Endothelial cell of umbilical vein (primary cell): ENCODE measurements around the gene MBLAC2. TPM values are rescaled to one million over a fixed set of nuclear protein-coding genes. Genes with fewer than 3 reads are reported as not detected.

Experiments used
- BruUV-seq: library from RNA; stranded (reverse); fragments of 400-500 nt; replicated peaks from 2 replicates; lab custom pipeline; 2021; lab: Mats Ljungman, UMichigan
- CTCF ChIA-PET: fragments of 300-600, 350-600 bp; sonication (Branson Sonifier 250); formaldehyde crosslinking; loops from one replicate; lab custom pipeline; 2021; ENCODE audit warnings: antibody characterized with exemption, inconsistent platforms; lab: Charles Lee
- POLR2A ChIA-PET: fragments of 300-600, 350-600 bp; sonication (Branson Sonifier 250); formaldehyde crosslinking; loops from one replicate; lab custom pipeline; 2021; ENCODE audit warnings: antibody characterized with exemption, inconsistent platforms; lab: Charles Lee
- DNase-seq: peaks from one replicate; pipeline ENCODE4 v3.0.0-alpha.2; 2011; ENCODE audit warnings: low read depth, low spot score
- FAIRE-seq: peaks from 2 replicates; lab custom pipeline; 2011; peaks lifted over from hg19 to GRCh38; lab: Jason Lieb, UNC
- H2AFZ ChIP-seq: 2 replicates; pipeline ENCODE4 v1.6.0; 2012; ENCODE audit warnings: low read depth, low read length, control low read depth, inconsistent platforms
- H3K27ac ChIP-seq: 2 replicates; pipeline ENCODE4 v1.5.1; 2011; ENCODE audit warnings: low read depth, mild to moderate bottlenecking, control low read depth, low read length, moderate library complexity; ENCODE audit not compliant: insufficient read depth
- H3K27me3 ChIP-seq, 2 experiments: 2 replicates each; pipeline versions ENCODE4 v1.6.0 to v1.6.1; 2011; ENCODE audit warnings: low read length in 2 of 2, mixed read lengths in 1 of 2; ENCODE audit not compliant: control insufficient read depth in 2 of 2, insufficient read depth in 2 of 2
- H3K36me3 ChIP-seq, 2 experiments: 2 replicates in 1 of 2; 3 replicates in 1 of 2; pipeline ENCODE4 v1.5.1; 2011; ENCODE audit warnings: low read length in 2 of 2, mild to moderate bottlenecking in 1 of 2, moderate library complexity in 1 of 2; ENCODE audit not compliant: control insufficient read depth in 2 of 2, insufficient read depth in 2 of 2; ENCODE audit errors: extremely low read depth in 1 of 2
- H3K4me1 ChIP-seq: 3 replicates; pipeline ENCODE4 v1.5.1; 2011; ENCODE audit warnings: mild to moderate bottlenecking, low read length; ENCODE audit not compliant: control insufficient read depth, insufficient read depth; ENCODE audit errors: extremely low read depth
- H3K4me2 ChIP-seq: 2 replicates; pipeline ENCODE4 v1.6.1; 2011; ENCODE audit warnings: low read length, control low read depth, mixed read lengths; ENCODE audit not compliant: insufficient read depth
- H3K4me3 ChIP-seq, 3 experiments: fragments of 200-600 bp in 1 of 3; sonication (generic), shearing (Covaris generic) in 1 of 3; replicated peaks in 1 of 3; 2 replicates each; pipeline ENCODE4 v1.5.1; 2011 to 2016; ENCODE audit warnings: control low read depth in 3 of 3, low read length in 3 of 3, mild to moderate bottlenecking in 2 of 3, inconsistent platforms in 1 of 3, low read depth in 1 of 3, moderate library complexity in 1 of 3; ENCODE audit not compliant: insufficient read depth in 1 of 3
- H3K79me2 ChIP-seq: 2 replicates; pipeline ENCODE4 v1.6.0; 2012; ENCODE audit warnings: low read length, inconsistent platforms; ENCODE audit not compliant: control insufficient read depth, insufficient read depth
- H3K9ac ChIP-seq: replicated peaks from 2 replicates; pipeline ENCODE3; 2011; ENCODE audit warnings: low read length, control low read depth; ENCODE audit not compliant: insufficient read depth; ENCODE audit errors: extremely low read depth
- H3K9me1 ChIP-seq: replicated peaks from 3 replicates; pipeline ENCODE4 v1.6.0; 2011; ENCODE audit warnings: mild to moderate bottlenecking, low read length; ENCODE audit not compliant: control insufficient read depth, insufficient read depth; ENCODE audit errors: extremely low read depth
- H3K9me3 ChIP-seq: replicated peaks from 2 replicates; pipeline ENCODE4 v1.5.1; 2012; ENCODE audit warnings: low read length, inconsistent platforms; ENCODE audit not compliant: control insufficient read depth, insufficient read depth
- H4K20me1 ChIP-seq: replicated peaks from 2 replicates; pipeline ENCODE3; 2011; ENCODE audit warnings: mild to moderate bottlenecking, low read length; ENCODE audit not compliant: control insufficient read depth, insufficient read depth; ENCODE audit errors: extremely low read depth
- CTCF ChIP-seq, 2 donors: IDR thresholded peaks; 1 replicate in 1 of 2; 2 replicates in 1 of 2; pipeline ENCODE4 v1.5.1; 2011; ENCODE audit warnings: low read length in 2 of 2, mild to moderate bottlenecking in 2 of 2, moderate library complexity in 2 of 2, control low read depth in 1 of 2, inconsistent platforms in 1 of 2, low read depth in 1 of 2; ENCODE audit not compliant: insufficient read depth in 1 of 2; ENCODE audit errors: extremely low read depth in 1 of 2
- EZH2 ChIP-seq: IDR thresholded peaks from 2 replicates; pipeline ENCODE4 v1.6.1; 2012; ENCODE audit warnings: borderline replicate concordance, low read depth, mild to moderate bottlenecking, moderate library complexity, low read length, inconsistent platforms; ENCODE audit not compliant: severe bottlenecking
- FOS ChIP-seq: IDR thresholded peaks from 2 replicates; pipeline ENCODE4 v1.6.1; 2011; ENCODE audit warnings: mild to moderate bottlenecking, low read length, moderate library complexity, borderline replicate concordance; ENCODE audit not compliant: insufficient read depth
- GATA2 ChIP-seq: IDR thresholded peaks from 2 replicates; pipeline ENCODE4 v1.7.0; 2011; ENCODE audit warnings: low read depth, mild to moderate bottlenecking, moderate library complexity, mixed read lengths, low read length; ENCODE audit not compliant: insufficient read length, insufficient read depth
- JUN ChIP-seq: IDR thresholded peaks from 2 replicates; pipeline ENCODE4 v1.6.1; 2011; ENCODE audit warnings: borderline replicate concordance, low read depth; ENCODE audit not compliant: insufficient read length, insufficient read depth
- MAX ChIP-seq: IDR thresholded peaks from 2 replicates; pipeline ENCODE4 v1.6.1; 2011; ENCODE audit not compliant: insufficient read depth, insufficient read length
- MYC ChIP-seq: IDR thresholded peaks from one replicate; pipeline ENCODE4 v1.6.1; 2011; ENCODE audit warnings: mild to moderate bottlenecking, low read depth, low read length
- POLR2A ChIP-seq: IDR thresholded peaks from 2 replicates; pipeline ENCODE4 v1.6.1; 2012; ENCODE audit warnings: low read depth, mild to moderate bottlenecking, control low read depth, low read length
- POLR2AphosphoS5 ChIP-seq: IDR thresholded peaks from 2 replicates; pipeline ENCODE4 v1.6.1; 2012; ENCODE audit warnings: low read depth, mild to moderate bottlenecking, control low read depth, low read length, moderate library complexity; ENCODE audit not compliant: insufficient read depth
- dilution Hi-C: fragments of 300-500 bp; cut with MboI; formaldehyde crosslinking; loops from one replicate; pipeline ENCODE4 v1.15.0; 2019; ENCODE audit warnings: low sequenced_read_pairs; ENCODE audit not compliant: extremely low pct_ligation_motif_present
- intact Hi-C: fragments of 100-400 bp; cut with micrococcal nuclease; formaldehyde crosslinking; loops from one replicate; pipeline ENCODE4 v1.10.0; 2022
- polyA plus RNA-seq, 4 experiments: library from polyadenylated mRNA; depleted of rRNA in 3 of 4; stranded (reverse) in 3 of 4; unstranded in 1 of 4; fragments of >200 nt; gene quantifications; 2 replicates each; pipeline versions ENCODE4 v1.2.1 to v1.2.3, GENCODE V29; 2011 to 2012; ENCODE audit warnings: missing spikeins in 1 of 4
- total RNA-seq: library from RNA; stranded (reverse); gene quantifications from 2 replicates; pipeline ENCODE4 v1.2.3, GENCODE V29; 2021

Gene MBLAC2
- total and polyA plus RNA-seq, 2 donors (not counting 3 experiments of a cell fraction or from before 2014, with no cell fraction given): 2.1 to 5.3 TPM

- dilution Hi-C loops (no loop called here), intact Hi-C loops (no loop called here)
- DNase-seq (no peak), FAIRE-seq (no peak)
- CTCF ChIA-PET: no interaction called here
- Histone ChIP-seq H3K4me2 (no peak overlapping the region), H3K36me3 (no peaks in the 10 kb centered on the region), H3K4me3 (no peak overlapping the region), H3K9me3 (no peaks in the 10 kb centered on the region), H4K20me1 (no peaks in the 10 kb centered on the region), H3K9me1 (no peaks in the 10 kb centered on the region), H3K9ac (no peak overlapping the region), H3K27ac (no peak overlapping the region), H2AFZ (no peak overlapping the region), H3K27me3 (no peaks in the 10 kb centered on the region), H3K4me1 (no peaks in the 10 kb centered on the region), H3K79me2 (no peaks in the 10 kb centered on the region)
- no peak for TF ChIP-seq FOS
- no peak for TF ChIP-seq POLR2A
- no peak for TF ChIP-seq EZH2
- TF ChIP-seq MAX: no peak
- no peak for TF ChIP-seq CTCF (IDR thresholded peaks at IDR 0.05; ENCODE audit: extremely low read depth in 1 of 2, insufficient read depth in 1 of 2, low read depth in 1 of 2, low read length in 2 of 2)
- no peak for TF ChIP-seq JUN
- TF ChIP-seq MYC: no peak
- no peak for TF ChIP-seq POLR2AphosphoS5
- no peak for TF ChIP-seq GATA2
- no TSS peak for BruUV-seq
- POLR2A ChIA-PET: no interaction called here
Observed at GRCh38 chr5:90510438-90510837, 35.9 kb upstream of the MBLAC2 start.
